Trophoblast cell (in vitro differentiated cells and primary cell): ENCODE data around the gene C19orf25.

ENCODE experiments used
- DNase-seq, 2 donors: peaks; one replicate each; pipeline ENCODE4 v3.0.0-alpha.2; 2016
- H2AFZ ChIP-seq: 2 replicates; pipeline ENCODE4 v1.6.1; 2013; ENCODE audit warnings: low read length, moderate library complexity, mild to moderate bottlenecking; ENCODE audit not compliant: insufficient read depth, poor library complexity
- H2AK5ac ChIP-seq: 2 replicates; pipeline ENCODE4 v1.6.1; 2013; ENCODE audit warnings: mild to moderate bottlenecking, low read length
- H2BK120ac ChIP-seq: 2 replicates; pipeline ENCODE4 v1.6.1; 2013; ENCODE audit warnings: low read length, mild to moderate bottlenecking, moderate library complexity; ENCODE audit not compliant: insufficient read depth, poor library complexity
- H2BK12ac ChIP-seq: 2 replicates; pipeline ENCODE4 v1.6.1; 2013; ENCODE audit warnings: mild to moderate bottlenecking, low read length, moderate library complexity
- H2BK5ac ChIP-seq: 2 replicates; pipeline ENCODE4 v1.6.1; 2013; ENCODE audit warnings: low read length, low read depth, moderate library complexity, mild to moderate bottlenecking; ENCODE audit not compliant: poor library complexity
- H3K14ac ChIP-seq: 2 replicates; pipeline ENCODE4 v1.6.1; 2013; ENCODE audit warnings: mild to moderate bottlenecking, low read length
- H3K18ac ChIP-seq: 2 replicates; pipeline ENCODE4 v1.6.1; 2013; ENCODE audit warnings: mild to moderate bottlenecking, low read length
- H3K23ac ChIP-seq: 2 replicates; pipeline ENCODE4 v1.6.1; 2013; ENCODE audit warnings: low read length
- H3K27ac ChIP-seq: 2 replicates; pipeline ENCODE4 v1.5.1; 2013; ENCODE audit warnings: low read depth, mild to moderate bottlenecking, inconsistent platforms, low read length, moderate library complexity
- H3K27me3 ChIP-seq: 2 replicates; pipeline ENCODE4 v1.6.1; 2013; ENCODE audit warnings: inconsistent platforms, mild to moderate bottlenecking, low read length, moderate library complexity; ENCODE audit not compliant: insufficient read depth
- H3K36me3 ChIP-seq, 2 experiments: 1 replicate in 1 of 2; 2 replicates in 1 of 2; pipeline ENCODE4 v1.6.1; 2013; ENCODE audit warnings: low read length in 2 of 2, mild to moderate bottlenecking in 2 of 2, moderate library complexity in 1 of 2; ENCODE audit not compliant: insufficient read depth in 2 of 2, control insufficient read depth in 1 of 2
- H3K4ac ChIP-seq: 2 replicates; pipeline ENCODE4 v1.6.1; 2013; ENCODE audit warnings: low read depth, mild to moderate bottlenecking, low read length, moderate library complexity
- H3K4me1 ChIP-seq, 2 experiments: 1 replicate in 1 of 2; 2 replicates in 1 of 2; pipeline ENCODE4 v1.6.1; 2013; ENCODE audit warnings: low read length in 2 of 2, mild to moderate bottlenecking in 2 of 2, moderate library complexity in 1 of 2; ENCODE audit not compliant: insufficient read depth in 2 of 2, control insufficient read depth in 1 of 2
- H3K4me2 ChIP-seq: 2 replicates; pipeline ENCODE4 v1.6.1; 2013; ENCODE audit warnings: inconsistent platforms, mild to moderate bottlenecking, low read length, moderate library complexity
- H3K4me3 ChIP-seq: 2 replicates; pipeline ENCODE4 v1.5.1; 2013; ENCODE audit warnings: mild to moderate bottlenecking, low read depth, low read length, inconsistent platforms
- H3K79me1 ChIP-seq: one replicate; pipeline ENCODE4 v1.6.1; 2013; ENCODE audit warnings: low read length
- H3K79me2 ChIP-seq: 2 replicates; pipeline ENCODE4 v1.6.1; 2013; ENCODE audit warnings: low read length, mild to moderate bottlenecking; ENCODE audit not compliant: control insufficient read depth, insufficient read depth, poor library complexity
- H3K9ac ChIP-seq: 2 replicates; pipeline ENCODE4 v1.6.1; 2013; ENCODE audit warnings: mild to moderate bottlenecking, low read length
- H3K9me3 ChIP-seq: 2 replicates; pipeline ENCODE4 v1.6.1; 2013; ENCODE audit warnings: low read depth, mild to moderate bottlenecking, control low read depth, inconsistent platforms, low read length; ENCODE audit not compliant: insufficient read depth
- H4K12ac ChIP-seq: 2 replicates; pipeline ENCODE4 v1.6.1; 2013; ENCODE audit warnings: low read depth, mild to moderate bottlenecking, low read length, moderate library complexity
- H4K8ac ChIP-seq: 2 replicates; pipeline ENCODE4 v1.6.1; 2013; ENCODE audit warnings: low read depth, mild to moderate bottlenecking, low read length, moderate library complexity
- H4K91ac ChIP-seq: one replicate; pipeline ENCODE4 v1.6.1; 2013; ENCODE audit warnings: low read depth, mild to moderate bottlenecking, low read length, moderate library complexity
- WGBS: extraction: QIAGEN DNeasy Blood & Tissue Kit; methylation state at CpG from one replicate; pipeline ENCODE4 v1.1.7; 2013; ENCODE audit warnings: missing lambda C conversion rate; ENCODE audit not compliant: insufficient read length, insufficient coverage; ENCODE audit errors: extremely low coverage; 5-methylcytosine and 5-hydroxymethylcytosine counted together

C19orf25 gene

DNA sequence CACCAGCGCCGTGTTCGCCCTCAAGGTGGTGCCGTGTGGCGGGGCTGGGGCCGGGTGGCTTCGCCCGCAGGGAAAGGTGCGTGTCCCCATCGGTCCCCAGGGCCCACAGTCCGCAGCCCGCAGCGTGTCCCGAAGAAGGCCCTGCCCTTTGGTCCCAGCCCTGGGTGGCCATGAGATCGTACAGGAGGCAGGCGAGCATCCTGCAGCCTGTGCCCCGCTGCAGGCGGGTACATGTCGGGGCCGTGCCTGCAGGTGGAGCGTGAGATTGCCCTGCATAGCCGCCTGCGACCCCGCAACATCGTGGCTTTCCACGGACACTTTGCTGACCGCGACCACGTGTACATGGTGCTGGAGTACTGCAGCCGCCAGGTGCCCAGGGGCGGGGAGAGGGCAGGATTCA, 46.3 kb upstream of the C19orf25 start:
- WGBS, result no CpG with 5 or more reads among the region's 31 CpGs
- no peak overlapping the region for H3K4ac ChIP-seq

DNA sequence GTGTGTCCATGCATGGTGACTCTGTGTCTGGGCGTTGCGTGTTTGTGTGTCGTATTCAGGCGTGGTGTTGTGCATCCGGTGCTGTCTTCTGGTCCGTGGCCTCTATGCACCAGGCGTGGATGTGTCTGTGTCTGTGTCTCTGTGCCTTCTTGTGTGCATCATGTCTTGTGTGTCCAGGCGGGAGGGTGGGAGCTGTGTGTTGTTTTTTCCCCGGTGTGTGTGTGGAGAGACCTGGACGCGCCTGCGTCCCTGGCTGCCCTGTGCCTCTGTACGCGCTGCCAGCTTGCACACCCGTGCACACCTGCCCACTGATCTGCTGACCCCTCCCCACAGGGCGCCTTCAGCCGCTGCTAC, 45.9 kb upstream of the C19orf25 start:
- no peak overlapping the region for H2AFZ ChIP-seq
- no peak overlapping the region for H4K12ac ChIP-seq
- H3K79me2 ChIP-seq, result no peaks in the 10 kb centered on the region
- peak overlapping the region; percentile 23 for H3K4me3 ChIP-seq
- H3K18ac ChIP-seq, result no peak overlapping the region
- H4K91ac ChIP-seq, result no peak overlapping the region
- H3K9ac ChIP-seq, result no peak overlapping the region
- no peaks in the 10 kb centered on the region for H3K36me3 ChIP-seq
- no peak overlapping the region for H4K8ac ChIP-seq
- no peak for DNase-seq
- H3K4me1 ChIP-seq, result no peaks in the 10 kb centered on the region
- H3K27ac ChIP-seq, result no peak overlapping the region
- H2BK12ac ChIP-seq, result no peak overlapping the region
- no CpG with 5 or more reads among the region's 17 CpGs for WGBS
- no peak overlapping the region for H2BK120ac ChIP-seq
- H3K14ac ChIP-seq, result no peak overlapping the region
- peaks cover 19% of the 10 kb centered on the region for H3K9me3 ChIP-seq
- H3K79me1 ChIP-seq, result no peaks in the 10 kb centered on the region
- H3K27me3 ChIP-seq, result peaks cover 20% of the 10 kb centered on the region
- no peak overlapping the region for H3K4ac ChIP-seq
- no peak overlapping the region for H3K23ac ChIP-seq
- no peak overlapping the region for H2BK5ac ChIP-seq
- H3K4me2 ChIP-seq, result no peak overlapping the region
- H2AK5ac ChIP-seq, result no peak overlapping the region

More for the DNA sequence above, 46.3 kb upstream of the C19orf25 start:
- Histone ChIP-seq H4K91ac (no peak overlapping the region), H3K36me3 (no peaks in the 10 kb centered on the region), H3K4me3 (no peak overlapping the region), H2BK12ac (no peak overlapping the region), H3K14ac (no peak overlapping the region), H2AFZ (no peak overlapping the region), H3K79me1 (no peaks in the 10 kb centered on the region), H3K27ac (no peak overlapping the region), H3K79me2 (no peaks in the 10 kb centered on the region), H2AK5ac (no peak overlapping the region), H3K9ac (no peak overlapping the region), H3K4me1 (no peaks in the 10 kb centered on the region), H2BK5ac (no peak overlapping the region), H3K27me3 (peaks cover 20% of the 10 kb centered on the region), H4K8ac (no peak overlapping the region), H3K4me2 (no peak overlapping the region), H3K23ac (no peak overlapping the region), H3K18ac (no peak overlapping the region), H3K9me3 (peaks cover 19% of the 10 kb centered on the region), H4K12ac (no peak overlapping the region), H2BK120ac (no peak overlapping the region)
- peak in 1 of 2 donors; percentile 27 for DNase-seq

DNA sequence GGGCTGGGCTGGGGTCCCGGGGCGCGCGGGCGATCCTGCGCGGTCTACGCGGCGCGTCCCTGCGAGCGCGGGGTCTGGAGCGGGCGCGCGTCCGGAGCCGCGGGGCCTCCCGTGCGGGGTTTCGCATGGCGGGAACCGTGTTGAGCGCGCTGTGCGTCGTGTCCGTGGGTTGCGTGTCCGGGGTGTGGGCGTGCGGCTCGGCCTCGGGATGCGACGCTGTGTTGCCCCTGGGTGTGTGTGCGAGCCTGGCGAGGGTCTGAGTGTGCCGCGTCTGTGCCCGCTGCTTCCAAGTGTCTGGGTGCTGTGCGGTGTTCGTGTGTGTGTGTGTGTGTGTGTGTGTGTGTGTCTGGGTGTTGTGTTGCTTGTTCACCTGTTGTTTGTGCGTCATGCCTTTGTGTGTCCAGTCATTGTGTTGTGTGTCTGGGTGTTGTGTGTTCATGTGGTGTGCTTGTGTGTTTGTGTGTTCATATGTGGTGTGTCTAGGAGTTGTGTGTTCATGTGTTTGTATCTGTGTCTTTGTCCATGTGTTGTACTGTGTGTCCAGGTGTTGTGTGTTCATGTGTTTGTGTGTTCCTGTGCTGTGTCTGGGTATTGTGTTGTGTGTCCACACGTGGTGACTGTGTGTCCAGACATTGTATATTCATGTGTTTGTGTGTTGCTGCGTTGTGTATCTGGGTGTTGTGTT, 45.4 kb upstream of the C19orf25 start:
- Histone ChIP-seq H4K12ac (no peak overlapping the region), H3K4me2 (peak overlapping the region; percentile 51), H3K4me3 (peak overlapping the region; percentile 49)

DNA sequence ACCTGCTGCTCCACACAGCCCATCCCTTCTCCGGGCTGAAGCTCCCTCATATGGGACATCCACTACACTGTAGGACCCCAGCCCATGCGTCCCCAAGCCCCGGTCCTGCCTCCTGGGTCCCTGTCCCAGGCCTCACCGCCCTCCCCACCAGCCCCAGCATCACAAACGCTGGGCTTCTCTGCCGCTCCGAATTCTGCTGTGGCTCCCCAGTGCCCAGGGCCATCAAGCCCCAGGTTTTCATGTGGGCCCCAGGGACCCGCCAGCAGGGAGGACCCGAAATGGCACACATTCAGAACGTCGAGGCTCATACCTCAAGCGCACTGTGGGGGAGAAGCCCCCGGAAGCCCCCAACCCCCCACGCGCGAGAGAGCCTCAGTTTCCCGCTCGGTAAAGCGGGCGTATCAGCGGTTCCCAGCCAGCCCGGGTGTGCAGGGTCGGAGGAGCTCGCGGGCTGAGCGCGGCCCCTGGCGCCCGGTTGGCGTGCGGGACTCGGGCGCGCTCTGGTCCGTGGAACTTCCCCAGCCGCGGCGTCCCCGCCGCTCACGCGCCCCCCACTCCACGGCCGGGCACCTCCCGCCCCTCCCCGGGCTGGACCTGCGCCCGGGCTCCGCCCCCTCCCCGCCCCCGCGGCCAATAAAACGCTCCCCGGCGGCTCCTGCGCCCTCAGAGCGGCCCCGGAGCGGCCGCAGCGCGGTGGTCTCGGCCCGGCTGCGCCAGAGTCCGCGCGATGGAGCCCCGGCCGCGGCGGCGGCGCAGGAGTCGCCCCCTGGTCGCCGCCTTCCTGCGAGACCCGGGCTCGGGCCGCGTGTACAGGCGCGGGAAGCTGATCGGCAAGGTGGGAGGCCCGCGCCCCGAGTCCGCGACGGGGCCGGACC, 44.6 kb upstream of the C19orf25 start, which contains the start of gene PLK5:
PLK5 (plus strand) TSS at position 666 of the 875 bp plus-strand sequence. CDS start 2,920 bp downstream, outside the sequence.
- no peak within 1 kb of the TSS for H2AK5ac ChIP-seq
- no peaks in the 10 kb centered on the region for H3K79me2 ChIP-seq
- no peaks in the 10 kb centered on the region for H3K79me1 ChIP-seq
- H3K36me3 ChIP-seq, result no peaks in the 10 kb centered on the region
- peaks cover 19% of the 10 kb centered on the region for H3K9me3 ChIP-seq
- no peak within 1 kb of the TSS for H2BK12ac ChIP-seq
- no peak within 1 kb of the TSS for H3K23ac ChIP-seq
- peaks cover 20% of the 10 kb centered on the region for H3K27me3 ChIP-seq
- H4K8ac ChIP-seq, result no peak within 1 kb of the TSS
- no peak within 1 kb of the TSS for H3K27ac ChIP-seq
- peak within 1 kb of the TSS; percentile 51 for H3K4me2 ChIP-seq
- no peak for DNase-seq
- no peak within 1 kb of the TSS for H2AFZ ChIP-seq
- no peak within 1 kb of the TSS for H4K91ac ChIP-seq
- peak within 1 kb of the TSS; percentile 49 for H3K4me3 ChIP-seq
- H3K4ac ChIP-seq, result no peak within 1 kb of the TSS
- no peak within 1 kb of the TSS for H2BK5ac ChIP-seq
- H3K9ac ChIP-seq, result no peak within 1 kb of the TSS
- no peak within 1 kb of the TSS for H2BK120ac ChIP-seq
- H4K12ac ChIP-seq, result no peak within 1 kb of the TSS
- no CpG with 5 or more reads among the region's 92 CpGs for WGBS
- no peaks in the 10 kb centered on the region for H3K4me1 ChIP-seq
- no peak within 1 kb of the TSS for H3K18ac ChIP-seq
- H3K14ac ChIP-seq, result no peak within 1 kb of the TSS

More for the DNA sequence above, 45.4 kb upstream of the C19orf25 start:
- no peak overlapping the region for H3K4ac ChIP-seq
- DNase-seq, result no peak
- no peaks in the 10 kb centered on the region for H3K36me3 ChIP-seq
- no peak overlapping the region for H4K8ac ChIP-seq
- no peak overlapping the region for H2BK5ac ChIP-seq
- H3K27ac ChIP-seq, result no peak overlapping the region
- no peak overlapping the region for H3K18ac ChIP-seq
- H3K79me2 ChIP-seq, result no peaks in the 10 kb centered on the region
- H2BK120ac ChIP-seq, result no peak overlapping the region
- peaks cover 19% of the 10 kb centered on the region for H3K9me3 ChIP-seq
- no CpG with 5 or more reads among the region's 49 CpGs for WGBS
- H3K14ac ChIP-seq, result no peak overlapping the region
- H3K27me3 ChIP-seq, result peaks cover 20% of the 10 kb centered on the region
- no peak overlapping the region for H4K91ac ChIP-seq
- no peaks in the 10 kb centered on the region for H3K4me1 ChIP-seq
- no peak overlapping the region for H2BK12ac ChIP-seq
- no peak overlapping the region for H2AFZ ChIP-seq
- H3K79me1 ChIP-seq, result no peaks in the 10 kb centered on the region
- H3K9ac ChIP-seq, result no peak overlapping the region
- no peak overlapping the region for H2AK5ac ChIP-seq
- no peak overlapping the region for H3K23ac ChIP-seq
